ENCODE results near the gene ARHGAP15. TPM values are rescaled to one million over a fixed set of nuclear protein-coding genes. Genes with fewer than 3 reads are reported as not detected.

ARHGAP15 gene
- total and polyA plus RNA-seq, 5 donors from 2014 or later, result 242 to 285 (median 260) TPM

- ATAC-seq (ENCODE audit: low read depth in 2 of 2) (no peak), DNase-seq (no peak)
- no peak overlapping the region for H3K4me3 ChIP-seq (ENCODE audit: low read depth, low read length)
- peaks cover 11% of the 10 kb centered on the region for H3K36me3 ChIP-seq (ENCODE audit: control insufficient read depth, insufficient read depth, low read length)
- H3K36me3 Mint-ChIP-seq, result peaks cover 35% of the 10 kb centered on the region
- no peaks in the 10 kb centered on the region for H3K27me3 ChIP-seq (ENCODE audit: control insufficient read depth, insufficient read depth, low read length)
- H3K27ac ChIP-seq (ENCODE audit: insufficient read depth, low read length, poor library complexity, severe bottlenecking), result no peak overlapping the region
- no peaks in the 10 kb centered on the region for H3K9me3 ChIP-seq (ENCODE audit: control insufficient read depth in 2 of 2, low read length in 2 of 2)
- no peaks in the 10 kb centered on the region for H3K27me3 Mint-ChIP-seq
- no peaks in the 10 kb centered on the region for H3K4me1 ChIP-seq (ENCODE audit: control insufficient read depth, insufficient read depth, low read length, poor library complexity, severe bottlenecking)
- peak overlapping the region in 1 of 3 donors; percentile 44 for H3K27ac Mint-ChIP-seq
- H3K4me1 Mint-ChIP-seq, result peaks cover 20 to 54% (median 47%) of the 10 kb centered on the region in 4 donors
- H3K4me3 Mint-ChIP-seq, result no peak overlapping the region
- H3K9me3 Mint-ChIP-seq, result peaks cover 0 to 3% (median 0%) of the 10 kb centered on the region in 7 donors
Measured at GRCh38 chr2:143497726-143498125, 368.5 kb downstream of the ARHGAP15 start.

- ATAC-seq (ENCODE audit: low read depth in 2 of 2) (no peak), DNase-seq (no peak)
- Mint-ChIP-seq H3K27me3 (no peaks in the 10 kb centered on the region), H3K9me3 (peaks cover 0 to 3% (median 0%) of the 10 kb centered on the region in 7 donors), H3K4me1 (peaks cover 18 to 47% (median 43%) of the 10 kb centered on the region in 4 donors), H3K27ac (peak overlapping the region in 1 of 3 donors; percentile 31), H3K36me3 (peaks cover 37% of the 10 kb centered on the region), H3K4me3 (no peak overlapping the region)
- H3K36me3 ChIP-seq (ENCODE audit: control insufficient read depth, insufficient read depth, low read length), result peaks cover 9% of the 10 kb centered on the region
- no peaks in the 10 kb centered on the region for H3K9me3 ChIP-seq (ENCODE audit: control insufficient read depth in 2 of 2, low read length in 2 of 2)
- H3K4me1 ChIP-seq (ENCODE audit: control insufficient read depth, insufficient read depth, low read length, poor library complexity, severe bottlenecking), result no peaks in the 10 kb centered on the region
- no peak overlapping the region for H3K4me3 ChIP-seq (ENCODE audit: low read depth, low read length)
- no peaks in the 10 kb centered on the region for H3K27me3 ChIP-seq (ENCODE audit: control insufficient read depth, insufficient read depth, low read length)
- no peak overlapping the region for H3K27ac ChIP-seq (ENCODE audit: insufficient read depth, low read length, poor library complexity, severe bottlenecking)
Measured at GRCh38 chr2:143498496-143498895, 369.3 kb downstream of the ARHGAP15 start.

- H3K27me3 ChIP-seq (ENCODE audit: control insufficient read depth, insufficient read depth, low read length), result no peaks in the 10 kb centered on the region
- H3K4me3 Mint-ChIP-seq, result no peak overlapping the region
- H3K27me3 Mint-ChIP-seq, result no peaks in the 10 kb centered on the region
- H3K4me1 ChIP-seq (ENCODE audit: control insufficient read depth, insufficient read depth, low read length, poor library complexity, severe bottlenecking), result no peaks in the 10 kb centered on the region
- H3K27ac ChIP-seq (ENCODE audit: insufficient read depth, low read length, poor library complexity, severe bottlenecking), result no peak overlapping the region
- H3K4me3 ChIP-seq (ENCODE audit: low read depth, low read length), result no peak overlapping the region
- peaks cover 20 to 43% (median 40%) of the 10 kb centered on the region in 4 donors for H3K4me1 Mint-ChIP-seq
- H3K36me3 ChIP-seq (ENCODE audit: control insufficient read depth, insufficient read depth, low read length), result peaks cover 6% of the 10 kb centered on the region
- peak overlapping the region in 1 of 3 donors; percentile 11 for H3K27ac Mint-ChIP-seq
- no peaks in the 10 kb centered on the region for H3K9me3 ChIP-seq (ENCODE audit: control insufficient read depth in 2 of 2, low read length in 2 of 2)
- DNase-seq, result no peak
- peaks cover 35% of the 10 kb centered on the region for H3K36me3 Mint-ChIP-seq
- no peak for ATAC-seq (ENCODE audit: low read depth in 2 of 2)
- H3K9me3 Mint-ChIP-seq, result peaks cover 0 to 3% (median 0%) of the 10 kb centered on the region in 7 donors
Measured at GRCh38 chr2:143499061-143499460, 369.8 kb downstream of the ARHGAP15 start.

- Histone ChIP-seq H3K27ac (ENCODE audit: insufficient read depth, low read length, poor library complexity, severe bottlenecking) (no peak overlapping the region), H3K27me3 (ENCODE audit: control insufficient read depth, insufficient read depth, low read length) (no peaks in the 10 kb centered on the region), H3K36me3 (ENCODE audit: control insufficient read depth, insufficient read depth, low read length) (peaks cover 18% of the 10 kb centered on the region), H3K4me3 (ENCODE audit: low read depth, low read length) (no peak overlapping the region), H3K4me1 (ENCODE audit: control insufficient read depth, insufficient read depth, low read length, poor library complexity, severe bottlenecking) (no peaks in the 10 kb centered on the region), H3K9me3 (ENCODE audit: control insufficient read depth in 2 of 2, low read length in 2 of 2) (no peaks in the 10 kb centered on the region)
- Mint-ChIP-seq H3K9me3 (no peaks in the 10 kb centered on the region), H3K27me3 (no peaks in the 10 kb centered on the region), H3K27ac (peak overlapping the region in 1 of 3 donors; percentile 47), H3K4me3 (no peak overlapping the region), H3K36me3 (peaks cover 38% of the 10 kb centered on the region), H3K4me1 (peaks cover 20 to 42% (median 34%) of the 10 kb centered on the region in 4 donors)
- ATAC-seq (ENCODE audit: low read depth in 2 of 2) (no peak), DNase-seq (no peak)
Measured at GRCh38 chr2:143501106-143501676, 372.0 kb downstream of the ARHGAP15 start.

DNA sequence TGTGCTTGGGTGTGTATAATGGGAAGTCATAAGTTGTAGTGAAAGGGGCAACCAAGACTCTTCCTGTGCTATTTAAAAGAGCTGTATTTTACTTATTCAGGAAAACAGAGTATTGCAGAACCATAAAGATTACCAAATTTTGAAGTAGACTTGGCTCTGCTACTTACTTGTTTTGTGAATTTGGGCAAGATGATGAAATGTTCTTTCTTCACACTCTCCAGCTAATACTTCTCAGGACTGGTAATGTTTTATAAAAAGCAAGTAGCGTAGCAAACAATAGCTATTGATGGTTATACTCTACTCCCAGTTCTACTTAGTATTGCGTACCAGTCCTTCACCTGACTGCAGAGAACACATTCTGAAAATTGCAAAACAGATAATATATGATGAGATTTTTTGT lies 374.1 kb downstream of the ARHGAP15 start:
- Histone ChIP-seq H3K4me1 (ENCODE audit: control insufficient read depth, insufficient read depth, low read length, poor library complexity, severe bottlenecking) (no peaks in the 10 kb centered on the region), H3K4me3 (ENCODE audit: low read depth, low read length) (no peak overlapping the region), H3K36me3 (ENCODE audit: control insufficient read depth, insufficient read depth, low read length) (peaks cover 20% of the 10 kb centered on the region), H3K9me3 (ENCODE audit: control insufficient read depth in 2 of 2, low read length in 2 of 2) (no peaks in the 10 kb centered on the region), H3K27ac (ENCODE audit: insufficient read depth, low read length, poor library complexity, severe bottlenecking) (no peak overlapping the region), H3K27me3 (ENCODE audit: control insufficient read depth, insufficient read depth, low read length) (no peaks in the 10 kb centered on the region)
- Mint-ChIP-seq H3K9me3 (no peaks in the 10 kb centered on the region), H3K27me3 (no peaks in the 10 kb centered on the region), H3K36me3 (peaks cover 52% of the 10 kb centered on the region), H3K4me3 (peak overlapping the region in 1 of 4 donors; percentile 16), H3K27ac (peak overlapping the region in 1 of 3 donors; percentile 57), H3K4me1 (peaks cover 17 to 43% (median 30%) of the 10 kb centered on the region in 4 donors)
- DNase-seq (no peak), ATAC-seq (ENCODE audit: low read depth in 2 of 2) (no peak)

- H3K27ac ChIP-seq (ENCODE audit: insufficient read depth, low read length, poor library complexity, severe bottlenecking), result no peak overlapping the region
- Mint-ChIP-seq H3K27ac (peak overlapping the region in 2 of 3 donors; percentile 44 to 67), H3K27me3 (no peaks in the 10 kb centered on the region), H3K4me1 (peaks cover 6 to 37% (median 23%) of the 10 kb centered on the region in 4 donors), H3K4me3 (no peak overlapping the region), H3K9me3 (no peaks in the 10 kb centered on the region), H3K36me3 (peaks cover 58% of the 10 kb centered on the region)
- H3K9me3 ChIP-seq (ENCODE audit: control insufficient read depth in 2 of 2, low read length in 2 of 2), result no peaks in the 10 kb centered on the region
- H3K27me3 ChIP-seq (ENCODE audit: control insufficient read depth, insufficient read depth, low read length), result no peaks in the 10 kb centered on the region
- H3K4me3 ChIP-seq (ENCODE audit: low read depth, low read length), result no peak overlapping the region
- H3K36me3 ChIP-seq (ENCODE audit: control insufficient read depth, insufficient read depth, low read length), result peaks cover 22% of the 10 kb centered on the region
- DNase-seq (no peak), ATAC-seq (ENCODE audit: low read depth in 2 of 2) (no peak)
- no peaks in the 10 kb centered on the region for H3K4me1 ChIP-seq (ENCODE audit: control insufficient read depth, insufficient read depth, low read length, poor library complexity, severe bottlenecking)
Measured at GRCh38 chr2:143504397-143504796, 375.2 kb downstream of the ARHGAP15 start.

DNA sequence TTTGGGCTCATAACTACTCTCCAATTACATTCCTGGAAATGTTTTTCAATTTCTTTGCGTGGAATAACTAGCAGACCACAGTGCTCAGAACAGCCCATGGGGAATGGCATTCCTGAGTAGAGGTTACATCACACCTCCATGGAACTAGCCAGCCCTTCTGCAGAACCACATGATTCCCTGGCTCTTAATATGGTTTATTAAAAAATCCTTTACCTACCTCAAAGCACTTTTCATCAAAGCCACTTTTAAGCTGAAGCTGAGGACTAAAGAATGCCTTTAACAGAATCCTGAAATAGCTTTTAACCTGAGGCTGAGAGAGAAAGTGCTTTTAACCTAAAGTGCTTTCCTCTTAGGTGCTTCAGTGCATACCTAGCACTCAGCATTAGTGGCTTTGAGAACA lies 376.3 kb downstream of the ARHGAP15 start:
- H3K4me3 ChIP-seq (ENCODE audit: low read depth, low read length), result no peak overlapping the region
- H3K27ac Mint-ChIP-seq, result no peak overlapping the region

GRCh38 chr2:143513081-143513480 lies 383.9 kb downstream of the ARHGAP15 start:
- Histone ChIP-seq H3K9me3 (ENCODE audit: control insufficient read depth in 2 of 2, low read length in 2 of 2) (no peaks in the 10 kb centered on the region), H3K4me3 (ENCODE audit: low read depth, low read length) (no peak overlapping the region), H3K4me1 (ENCODE audit: control insufficient read depth, insufficient read depth, low read length, poor library complexity, severe bottlenecking) (no peaks in the 10 kb centered on the region), H3K27me3 (ENCODE audit: control insufficient read depth, insufficient read depth, low read length) (no peaks in the 10 kb centered on the region), H3K36me3 (ENCODE audit: control insufficient read depth, insufficient read depth, low read length) (peaks cover 46% of the 10 kb centered on the region), H3K27ac (ENCODE audit: insufficient read depth, low read length, poor library complexity, severe bottlenecking) (no peak overlapping the region)
- Mint-ChIP-seq H3K27me3 (no peaks in the 10 kb centered on the region), H3K9me3 (peaks cover 0 to 12% (median 2%) of the 10 kb centered on the region in 7 donors), H3K36me3 (peaks cover 74% of the 10 kb centered on the region), H3K4me3 (no peak overlapping the region), H3K27ac (peak overlapping the region in 1 of 3 donors; percentile 7), H3K4me1 (peaks cover 6 to 26% (median 22%) of the 10 kb centered on the region in 4 donors)
- ATAC-seq (ENCODE audit: low read depth in 2 of 2), result no peak
- peak in 1 of 3 donors; percentile 18 for DNase-seq

More for the DNA sequence above, 376.3 kb downstream of the ARHGAP15 start:
- no peak overlapping the region for H3K27ac ChIP-seq (ENCODE audit: insufficient read depth, low read length, poor library complexity, severe bottlenecking)
- H3K36me3 Mint-ChIP-seq, result peaks cover 63% of the 10 kb centered on the region
- H3K4me1 ChIP-seq (ENCODE audit: control insufficient read depth, insufficient read depth, low read length, poor library complexity, severe bottlenecking), result no peaks in the 10 kb centered on the region
- DNase-seq, result no peak
- H3K27me3 ChIP-seq (ENCODE audit: control insufficient read depth, insufficient read depth, low read length), result no peaks in the 10 kb centered on the region
- H3K9me3 ChIP-seq (ENCODE audit: control insufficient read depth in 2 of 2, low read length in 2 of 2), result no peaks in the 10 kb centered on the region
- H3K4me3 Mint-ChIP-seq, result no peak overlapping the region
- peaks cover 22% of the 10 kb centered on the region for H3K36me3 ChIP-seq (ENCODE audit: control insufficient read depth, insufficient read depth, low read length)
- no peaks in the 10 kb centered on the region for H3K27me3 Mint-ChIP-seq
- peaks cover 8 to 43% (median 24%) of the 10 kb centered on the region in 4 donors for H3K4me1 Mint-ChIP-seq
- ATAC-seq (ENCODE audit: low read depth in 2 of 2), result no peak
- H3K9me3 Mint-ChIP-seq, result no peaks in the 10 kb centered on the region

Data from CD4-positive, CD25-positive, alpha-beta regulatory T cell (primary cell).